Fibroblast of skin of scalp (primary cell): ENCODE results near the gene PPP4C.

Experiments used
- DNase-seq: peaks from one replicate; pipeline ENCODE4 v3.0.0-alpha.2; 2013

The PPP4C gene

GRCh38 chr16:30054959-30055553 lies 20.7 kb upstream of the PPP4C start:
- no peak for DNase-seq

- DNase-seq: no peak
These were observed 15.4 kb upstream of the PPP4C start for GRCh38 chr16:30060346-30060745.

GRCh38 chr16:30060836-30061554 lies 14.8 kb upstream of the PPP4C start:
- no peak for DNase-seq

- no peak for DNase-seq
These were observed 12.4 kb upstream of the PPP4C start for GRCh38 chr16:30063278-30063892.

GRCh38 chr16:30063893-30064728 lies 11.7 kb upstream of the PPP4C start:
- peak; percentile 52 for DNase-seq

GRCh38 chr16:30064729-30065101 lies 11.1 kb upstream of the PPP4C start:
- DNase-seq: no peak

- peak; percentile 100 for DNase-seq
These were observed 10.5 kb upstream of the PPP4C start, which contains the start of gene ALDOA for GRCh38 chr16:30065102-30065942. ALDOA (plus strand) TSS chr16:30065760; CDS start chr16:30066898, 1,138 bp downstream.

- peak; percentile 48 for DNase-seq
These were observed 9.6 kb upstream of the PPP4C start for GRCh38 chr16:30065943-30066760.

GRCh38 chr16:30066761-30067583 lies 8.8 kb upstream of the PPP4C start:
- no peak for DNase-seq

- no peak for DNase-seq
These were observed 8.2 kb upstream of the PPP4C start for GRCh38 chr16:30067584-30067916.

- DNase-seq: no peak
These were observed 7.5 kb upstream of the PPP4C start for GRCh38 chr16:30068333-30068732.

- DNase-seq: no peak
These were observed 6.8 kb upstream of the PPP4C start for GRCh38 chr16:30068750-30069610.

- DNase-seq: no peak
These were observed 6.0 kb upstream of the PPP4C start for GRCh38 chr16:30069611-30070462.

- no peak for DNase-seq
These were observed 5.3 kb upstream of the PPP4C start for GRCh38 chr16:30070490-30070889.

- DNase-seq: no peak
These were observed 540 bp downstream of the PPP4C start for GRCh38 chr16:30076276-30076791.

GRCh38 chr16:30077656-30078055 lies 1.9 kb downstream of the PPP4C start:
- no peak for DNase-seq

- no peak for DNase-seq
These were observed 3.0 kb downstream of the PPP4C start for GRCh38 chr16:30078744-30079143.

GRCh38 chr16:30079480-30079879 lies 3.7 kb downstream of the PPP4C start:
- DNase-seq: no peak
